Pulmonary artery endothelial cell (primary cell): Measurements from ENCODE around the gene CDC6. TPM values are rescaled to one million over a fixed set of nuclear protein-coding genes. Genes with fewer than 3 reads are reported as not detected.

ENCODE experiments used
- DNase-seq: peaks from one replicate; pipeline ENCODE4 v3.0.0-alpha.2; 2011; ENCODE audit warnings: low read depth, low spot score
- total RNA-seq: library from RNA; depleted of rRNA; stranded (reverse); fragments of >200 nt; gene quantifications from 2 replicates; pipeline ENCODE4 v1.2.3, GENCODE V29; 2014

Gene CDC6
- total RNA-seq, 1 donor from 2014 or later = 25.5 TPM

DNA sequence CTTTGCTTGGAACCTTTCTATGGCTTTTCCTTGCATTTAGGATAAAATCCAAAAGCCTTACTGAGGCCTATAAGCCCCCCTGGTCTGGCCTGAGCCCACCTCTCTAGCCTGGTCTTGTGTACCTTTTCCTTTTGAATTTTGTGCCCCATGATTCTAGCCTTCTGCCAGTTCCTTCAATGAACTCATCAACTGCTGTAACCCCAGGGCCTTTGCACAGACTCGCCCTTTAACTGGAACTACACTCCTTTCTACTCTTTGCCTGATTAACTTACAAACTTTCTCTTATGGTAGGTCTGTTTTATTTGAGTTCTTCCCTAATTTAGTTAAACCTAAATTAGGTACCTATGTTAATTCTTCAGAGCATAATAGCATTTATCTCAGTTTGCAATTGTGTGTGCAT lies 52.6 kb downstream of the CDC6 start:
- no peak for DNase-seq

DNA sequence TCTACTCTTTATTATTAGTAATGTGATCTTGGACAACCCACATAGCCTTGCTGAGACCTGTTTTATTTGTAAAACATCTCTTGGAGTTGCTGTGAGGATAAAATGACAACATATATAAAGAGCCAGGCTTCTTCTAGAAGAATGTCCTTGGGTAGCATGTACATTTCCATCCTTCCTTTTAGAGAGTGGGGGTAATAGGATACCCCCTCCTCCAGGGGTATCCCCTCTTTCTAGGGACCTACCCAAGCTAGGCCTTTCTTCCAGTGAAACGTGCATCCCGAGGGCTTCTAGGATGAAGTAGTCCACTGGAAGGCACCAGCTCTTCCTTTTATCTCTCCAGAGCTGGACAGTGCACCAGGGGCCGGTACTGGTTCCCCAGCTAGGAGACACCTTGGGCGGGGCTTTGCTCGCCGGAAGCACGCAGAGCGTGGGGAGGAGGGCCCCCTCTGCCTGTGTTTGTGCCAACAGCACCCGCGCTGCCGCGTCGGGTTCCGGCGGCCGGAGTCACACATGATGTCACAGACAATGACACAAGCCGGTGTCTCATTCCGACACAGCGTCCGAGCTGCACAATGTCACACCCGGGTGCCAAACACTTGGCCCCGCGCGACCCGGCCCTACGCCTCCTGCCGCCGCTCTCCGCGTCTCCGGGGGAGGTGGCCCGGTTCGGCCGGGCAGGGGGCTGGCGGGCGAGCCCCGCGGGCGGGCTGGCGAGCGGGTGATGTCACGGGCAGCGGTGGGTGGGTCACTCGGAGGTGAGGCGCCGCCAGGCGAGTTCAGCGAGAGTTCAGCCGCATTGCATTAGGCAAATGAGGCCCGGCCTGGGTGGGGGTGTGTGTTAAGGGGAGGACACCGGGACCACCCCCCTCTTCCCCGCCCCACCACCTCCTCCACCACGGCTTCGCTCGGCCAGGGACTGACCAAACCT lies 53.5 kb downstream of the CDC6 start:
- no peak for DNase-seq

DNA sequence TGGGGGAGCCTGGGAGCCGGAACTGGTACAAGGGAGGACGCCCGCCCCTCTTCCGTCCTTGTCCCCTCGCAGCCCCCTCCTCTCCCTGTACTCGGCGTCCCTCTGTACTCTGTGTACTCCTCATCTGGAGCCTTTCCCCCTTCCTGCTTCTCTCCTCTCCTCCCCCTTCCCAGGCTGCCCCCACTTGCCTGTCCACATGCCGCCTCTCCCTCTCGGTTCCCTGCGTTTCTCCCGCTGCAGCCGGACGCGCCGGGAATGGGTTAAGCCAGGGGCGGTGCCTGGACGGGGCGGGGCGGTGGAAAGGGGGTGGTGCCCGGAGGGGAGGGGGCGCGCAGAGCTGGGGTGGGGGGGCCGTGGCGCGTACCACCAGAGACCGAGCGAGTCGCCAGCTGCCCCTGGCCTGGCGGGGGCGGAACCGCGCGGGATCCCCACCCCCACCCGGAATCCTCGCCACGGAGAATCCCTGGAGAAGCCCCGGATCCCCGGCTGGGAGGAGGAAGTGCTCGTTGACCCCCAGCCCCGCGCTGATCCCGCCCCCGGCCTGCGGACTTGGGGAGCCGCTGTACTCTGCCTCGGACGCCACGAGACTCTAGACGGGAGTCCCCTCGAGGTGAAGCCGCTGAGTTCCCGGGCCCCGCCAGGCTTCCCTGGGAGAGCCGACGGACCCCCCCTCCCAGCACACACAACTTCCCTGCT lies 54.3 kb downstream of the CDC6 start:
- no peak for DNase-seq

DNA sequence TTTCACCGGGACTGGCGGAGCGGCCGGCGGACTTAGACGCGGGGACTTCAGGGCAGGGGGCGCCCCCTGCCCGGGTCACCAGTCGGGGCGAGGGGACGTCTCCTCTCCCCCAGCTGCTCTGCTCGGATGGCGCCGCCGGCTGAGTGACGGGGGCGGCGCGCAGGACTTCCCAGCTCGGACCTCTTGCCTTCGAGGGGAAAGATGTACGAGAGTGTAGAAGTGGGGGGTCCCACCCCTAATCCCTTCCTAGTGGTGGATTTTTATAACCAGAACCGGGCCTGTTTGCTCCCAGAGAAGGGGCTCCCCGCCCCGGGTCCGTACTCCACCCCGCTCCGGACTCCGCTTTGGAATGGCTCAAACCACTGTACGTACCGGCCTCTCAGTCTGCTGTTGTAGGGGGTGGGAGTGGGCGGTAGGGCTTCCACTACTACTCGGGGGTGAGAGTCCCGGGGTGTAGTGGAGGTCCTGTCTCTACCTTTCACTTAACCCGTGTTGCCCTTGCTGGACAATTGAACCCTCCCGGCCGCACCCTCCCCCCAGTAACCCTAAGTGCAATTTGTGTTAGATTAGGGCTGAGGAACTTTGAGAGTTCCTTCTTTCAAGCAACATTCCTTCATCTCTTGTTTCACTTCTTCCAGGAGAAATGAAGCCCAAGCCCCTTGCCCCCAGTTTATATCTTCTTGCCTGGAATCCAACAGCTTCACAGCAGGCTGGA lies 55.0 kb downstream of the CDC6 start:
- DNase-seq = no peak

DNA sequence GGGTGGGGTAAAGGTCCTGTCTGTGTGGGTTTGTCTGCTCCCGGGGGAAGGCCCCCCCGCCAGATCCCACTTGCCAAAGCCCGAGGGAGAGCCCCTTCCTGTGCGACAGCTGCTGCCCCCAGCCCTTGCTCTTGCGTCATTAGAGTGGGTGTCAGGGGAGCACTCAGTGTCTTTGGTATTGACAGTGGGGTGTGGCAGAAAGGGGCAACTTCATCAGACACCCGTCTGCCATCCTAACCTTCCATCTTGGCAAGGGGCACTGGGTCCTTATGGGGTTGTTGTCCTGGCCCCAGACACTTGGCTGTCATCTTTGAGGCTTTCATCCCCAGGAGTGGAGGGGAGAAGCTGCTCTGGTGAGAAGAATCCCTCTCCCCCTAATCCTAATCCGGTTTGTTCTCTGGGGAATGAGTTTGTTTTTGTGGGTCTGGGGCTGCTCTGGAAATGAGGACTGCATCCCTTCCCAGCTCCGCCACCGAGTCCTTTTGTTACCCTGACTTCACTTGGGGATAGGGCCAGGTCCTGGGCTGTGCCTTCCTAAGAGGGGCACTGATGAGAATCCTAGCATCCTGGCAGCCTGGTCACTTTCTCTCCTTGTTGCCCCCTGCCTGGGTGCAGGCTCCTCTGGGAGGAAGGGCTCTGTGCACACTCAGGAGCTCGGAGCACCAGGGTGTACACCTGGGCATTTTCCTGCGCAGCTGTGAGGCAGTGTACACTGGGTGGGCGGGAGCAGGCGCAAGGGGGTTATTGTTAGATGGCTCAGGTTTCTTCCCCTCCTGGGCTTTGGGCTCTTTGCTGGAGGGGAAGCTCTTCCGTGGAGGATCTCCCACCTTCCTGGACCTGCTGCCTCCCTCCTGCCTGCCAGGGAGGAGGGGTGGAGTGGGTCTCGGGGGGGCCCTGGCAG lies 55.8 kb downstream of the CDC6 start:
- no peak for DNase-seq

DNA sequence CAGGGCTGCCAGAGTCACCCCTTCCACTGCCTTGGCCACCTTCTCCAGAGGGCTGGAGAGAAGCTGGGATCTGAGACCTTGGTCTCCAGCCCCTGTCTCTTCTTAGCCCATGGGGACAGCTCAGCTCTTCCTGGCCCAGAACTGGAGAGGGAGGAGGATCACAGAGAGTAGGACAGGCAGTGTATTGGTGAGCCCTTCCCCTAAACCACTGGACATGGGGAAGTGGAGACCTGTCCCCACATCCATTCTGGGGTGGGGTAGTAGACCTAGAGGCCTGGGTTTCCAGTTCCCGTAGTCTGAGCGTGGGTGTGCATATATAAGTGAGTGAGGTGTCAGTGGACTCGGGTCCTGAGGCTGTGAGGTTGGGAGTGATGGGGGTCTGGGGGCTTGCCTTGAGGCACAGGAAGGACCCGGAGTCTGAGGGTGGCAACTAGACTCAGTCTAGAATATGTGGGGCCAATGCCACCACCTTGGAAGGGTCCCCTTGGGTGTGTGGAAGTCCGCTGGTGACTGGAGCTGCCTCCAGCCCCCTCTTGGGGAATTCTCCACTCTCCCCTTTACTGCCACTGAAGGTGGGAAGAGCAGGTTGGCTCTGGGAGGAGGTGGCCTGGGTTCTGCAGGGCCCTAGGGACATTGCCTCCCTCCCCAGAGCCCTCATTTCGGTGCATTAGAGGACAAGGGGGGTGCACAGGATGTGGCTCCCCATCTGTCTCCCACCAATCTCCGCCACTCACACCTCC lies 56.9 kb downstream of the CDC6 start:
- DNase-seq = no peak

DNA sequence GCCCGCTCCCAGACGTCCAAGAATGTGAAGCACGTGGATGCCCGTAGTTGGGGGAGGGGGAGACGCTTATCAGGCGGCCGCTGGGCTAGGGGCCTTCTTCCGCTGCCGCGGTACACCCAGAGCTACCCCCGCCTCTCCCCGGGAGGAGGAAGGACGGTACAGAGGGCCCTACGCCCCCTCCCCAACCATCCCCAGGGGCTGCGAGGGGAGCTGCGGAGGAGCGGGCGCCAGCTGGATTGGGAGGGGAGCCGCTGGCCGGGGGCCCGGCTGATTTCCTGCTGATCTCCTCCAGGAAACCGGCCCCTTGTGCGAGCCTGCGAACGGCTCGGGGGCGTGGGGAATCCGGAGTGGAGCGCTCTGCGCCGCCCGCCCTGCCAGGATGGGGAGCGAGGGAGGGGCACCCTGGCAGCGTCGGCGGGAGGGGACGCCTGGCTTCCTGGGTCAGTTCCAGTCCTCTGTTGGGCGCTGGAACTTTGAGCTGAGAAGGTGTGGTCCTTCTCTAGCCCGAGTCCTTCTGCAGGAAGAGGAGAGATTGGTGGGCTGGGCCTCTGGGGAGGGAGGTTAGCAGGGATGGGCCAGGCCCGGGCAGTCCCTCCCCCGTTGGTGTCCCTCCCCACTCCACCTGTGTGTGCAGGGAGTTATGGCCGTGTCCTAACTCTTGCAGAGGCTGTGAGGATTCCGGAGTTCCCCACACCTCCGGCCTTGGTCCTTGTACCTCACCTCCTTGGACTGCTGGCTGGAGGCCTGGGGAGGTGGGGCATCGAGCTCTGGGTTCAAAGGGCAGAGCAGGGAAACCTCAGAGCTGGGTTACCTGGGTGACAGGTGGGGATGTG lies 57.7 kb downstream of the CDC6 start:
- no peak for DNase-seq

DNA sequence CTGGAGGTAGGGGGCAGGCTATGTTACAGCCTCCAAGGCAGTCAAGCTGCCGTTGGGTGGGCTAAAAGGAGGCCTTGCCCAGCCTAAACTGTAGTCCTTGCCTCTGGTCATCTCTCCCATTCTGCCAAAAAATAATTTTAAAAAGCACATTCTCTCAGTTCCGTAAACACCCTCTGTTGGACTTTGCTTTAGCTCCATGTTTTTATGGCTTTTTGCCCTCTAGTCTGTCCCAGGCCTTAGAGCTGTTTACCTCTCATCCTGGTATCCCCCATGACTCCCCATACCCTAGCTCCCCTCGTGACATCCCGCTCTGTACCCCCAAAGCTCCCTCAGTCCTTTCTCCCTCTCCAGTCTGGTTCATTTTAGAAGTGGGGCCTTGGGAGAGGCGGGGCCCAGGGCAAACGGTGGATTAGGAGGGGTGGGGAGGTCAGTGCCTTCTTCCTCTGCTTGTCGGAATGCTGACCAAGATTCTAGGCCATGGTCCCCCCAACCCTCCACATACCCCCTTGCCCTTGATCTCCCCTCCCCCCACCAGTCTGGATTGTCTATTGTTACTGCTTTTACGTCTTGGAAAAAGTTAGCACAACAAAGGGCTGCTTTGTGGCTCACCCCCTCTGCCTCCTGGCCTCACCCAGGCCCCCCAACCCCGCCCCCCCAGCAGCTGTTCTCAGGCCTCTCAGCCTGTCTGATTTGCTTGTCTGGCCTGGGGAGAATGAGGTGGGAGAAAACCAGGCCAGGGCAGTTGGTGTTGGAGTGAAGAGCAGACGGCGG lies 58.5 kb downstream of the CDC6 start:
- no peak for DNase-seq

DNA sequence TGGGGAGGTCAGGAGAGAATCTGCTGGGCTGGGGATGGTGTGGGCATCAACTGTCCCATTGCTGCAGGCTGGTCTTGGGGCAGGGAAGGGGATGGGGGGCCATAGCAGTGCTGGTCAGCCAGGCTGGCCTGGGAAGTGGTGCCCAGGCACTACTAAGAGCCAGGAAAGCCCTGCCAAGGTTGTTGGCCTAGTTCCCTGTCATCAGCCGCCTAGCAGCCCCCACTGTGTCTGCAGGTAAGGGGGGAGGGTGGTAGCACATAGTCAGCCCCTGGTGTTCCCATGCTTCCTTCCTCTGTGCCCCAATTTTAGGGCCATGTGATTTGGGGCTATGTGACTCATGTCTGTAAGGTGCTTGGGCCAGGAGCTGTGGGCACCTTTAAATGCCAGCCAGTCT lies 59.1 kb downstream of the CDC6 start:
- no peak for DNase-seq

DNA sequence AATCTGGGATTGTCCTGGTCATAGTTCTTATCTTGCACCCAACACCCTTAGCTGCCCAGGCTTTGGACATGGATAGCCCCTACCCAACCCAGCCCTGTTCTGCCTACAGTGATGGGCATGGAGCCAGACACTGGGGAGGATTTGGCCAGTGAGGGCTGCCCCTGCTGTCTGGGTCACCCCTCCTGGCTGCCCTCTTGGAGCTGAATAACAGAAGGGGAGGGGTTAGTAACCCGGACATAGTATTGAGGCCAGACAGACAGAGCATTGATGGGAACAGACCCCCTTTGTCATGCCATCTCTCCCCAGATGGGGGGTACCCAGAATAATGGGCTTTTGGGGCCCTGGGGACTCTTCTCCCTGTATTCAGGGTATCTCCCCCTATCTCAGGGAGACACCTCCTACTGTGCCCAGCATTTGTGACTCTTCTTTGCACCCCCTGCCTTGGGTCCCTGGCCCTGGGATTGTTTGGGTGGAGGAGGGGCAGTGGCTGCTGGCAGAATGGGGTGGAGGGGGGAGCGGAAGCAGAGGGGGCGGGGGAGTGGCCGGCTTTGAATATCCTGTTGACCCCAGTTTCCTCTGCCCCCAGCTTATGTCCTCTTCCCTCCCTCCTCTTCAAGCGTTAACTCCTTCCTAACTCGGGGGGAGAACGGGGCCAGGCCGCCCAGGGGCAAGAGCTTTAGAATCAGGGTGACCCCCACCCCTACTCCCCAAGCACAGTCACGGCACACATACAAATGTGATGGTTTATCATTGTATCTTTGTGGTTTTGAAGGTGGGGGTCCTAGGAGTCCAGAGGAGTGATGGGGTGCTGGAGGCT lies 59.8 kb downstream of the CDC6 start:
- no peak for DNase-seq

DNA sequence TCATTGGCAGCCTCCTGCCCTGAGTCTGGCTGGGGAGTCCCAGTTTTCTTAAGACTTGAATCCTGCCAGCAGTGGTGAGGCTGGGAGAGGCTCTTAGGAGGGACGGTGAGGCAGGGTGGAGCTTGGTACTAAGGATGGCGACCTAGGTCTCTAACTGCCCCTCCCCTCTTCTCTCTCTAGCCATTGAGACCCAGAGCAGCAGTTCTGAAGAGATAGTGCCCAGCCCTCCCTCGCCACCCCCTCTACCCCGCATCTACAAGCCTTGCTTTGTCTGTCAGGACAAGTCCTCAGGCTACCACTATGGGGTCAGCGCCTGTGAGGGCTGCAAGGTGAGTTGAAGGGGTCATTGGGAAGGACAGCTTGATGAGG lies 60.4 kb downstream of the CDC6 start:
- no peak for DNase-seq

DNA sequence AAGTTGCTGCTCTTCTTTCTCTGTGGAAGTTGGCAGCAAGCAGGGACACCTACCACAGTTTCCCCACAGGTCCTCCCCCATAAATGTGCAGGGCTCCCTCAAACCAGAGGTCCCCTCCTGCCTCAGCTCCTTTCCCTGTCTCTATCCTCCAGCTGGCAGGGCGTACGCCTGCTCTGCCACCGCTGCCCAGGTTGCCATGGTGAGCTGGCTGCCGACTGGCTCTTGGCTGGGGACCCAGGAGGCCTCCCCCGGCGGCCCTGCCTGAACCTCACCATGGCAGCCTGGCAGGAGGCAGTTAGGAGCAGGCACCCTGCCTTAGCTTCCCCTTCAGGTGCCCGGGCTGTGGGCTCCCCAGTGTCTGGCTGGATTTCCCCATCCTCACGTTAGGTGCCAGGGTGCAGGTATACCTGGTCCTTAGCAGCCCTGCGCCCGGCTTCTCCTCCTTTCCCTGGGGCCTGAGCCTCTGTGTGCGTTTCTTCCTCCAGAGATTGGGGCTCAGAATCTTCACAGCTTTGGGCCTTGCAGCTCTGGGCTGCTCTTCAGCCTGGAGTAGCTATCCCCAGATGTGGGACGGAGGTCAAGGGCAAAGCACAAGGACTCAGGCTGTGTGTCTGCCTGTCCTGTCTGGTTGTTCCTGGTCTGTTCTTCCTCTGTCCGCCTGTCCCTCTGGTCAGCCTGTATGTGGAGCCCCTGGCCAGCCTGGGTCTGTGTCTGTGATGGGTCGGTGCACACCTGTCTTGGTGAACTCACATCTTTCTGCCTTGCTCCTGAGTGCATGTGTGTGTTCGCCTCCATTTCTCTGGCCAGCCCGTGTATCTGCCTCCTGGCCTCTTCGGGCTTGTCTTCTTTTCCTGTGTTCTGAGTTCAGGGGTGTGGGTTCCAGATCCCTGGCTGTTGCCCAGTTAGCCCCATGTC lies 61.1 kb downstream of the CDC6 start:
- DNase-seq = no peak

DNA sequence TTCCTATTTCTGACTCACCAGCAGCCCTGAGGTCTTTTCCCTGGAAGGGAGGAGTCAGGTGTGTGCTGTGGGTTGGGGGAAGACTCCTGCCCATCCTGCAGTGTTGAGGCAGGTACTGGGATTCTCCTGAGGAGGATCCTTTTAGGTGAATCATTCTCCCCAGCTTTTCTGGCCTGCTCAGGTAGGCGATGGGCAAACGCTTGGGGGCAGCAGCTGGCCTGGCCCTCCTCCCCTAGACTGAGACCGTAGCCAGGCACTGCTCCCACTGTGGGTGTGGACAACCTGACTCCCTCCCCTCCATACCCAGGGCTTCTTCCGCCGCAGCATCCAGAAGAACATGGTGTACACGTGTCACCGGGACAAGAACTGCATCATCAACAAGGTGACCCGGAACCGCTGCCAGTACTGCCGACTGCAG lies 61.8 kb downstream of the CDC6 start:
- DNase-seq = no peak

DNA sequence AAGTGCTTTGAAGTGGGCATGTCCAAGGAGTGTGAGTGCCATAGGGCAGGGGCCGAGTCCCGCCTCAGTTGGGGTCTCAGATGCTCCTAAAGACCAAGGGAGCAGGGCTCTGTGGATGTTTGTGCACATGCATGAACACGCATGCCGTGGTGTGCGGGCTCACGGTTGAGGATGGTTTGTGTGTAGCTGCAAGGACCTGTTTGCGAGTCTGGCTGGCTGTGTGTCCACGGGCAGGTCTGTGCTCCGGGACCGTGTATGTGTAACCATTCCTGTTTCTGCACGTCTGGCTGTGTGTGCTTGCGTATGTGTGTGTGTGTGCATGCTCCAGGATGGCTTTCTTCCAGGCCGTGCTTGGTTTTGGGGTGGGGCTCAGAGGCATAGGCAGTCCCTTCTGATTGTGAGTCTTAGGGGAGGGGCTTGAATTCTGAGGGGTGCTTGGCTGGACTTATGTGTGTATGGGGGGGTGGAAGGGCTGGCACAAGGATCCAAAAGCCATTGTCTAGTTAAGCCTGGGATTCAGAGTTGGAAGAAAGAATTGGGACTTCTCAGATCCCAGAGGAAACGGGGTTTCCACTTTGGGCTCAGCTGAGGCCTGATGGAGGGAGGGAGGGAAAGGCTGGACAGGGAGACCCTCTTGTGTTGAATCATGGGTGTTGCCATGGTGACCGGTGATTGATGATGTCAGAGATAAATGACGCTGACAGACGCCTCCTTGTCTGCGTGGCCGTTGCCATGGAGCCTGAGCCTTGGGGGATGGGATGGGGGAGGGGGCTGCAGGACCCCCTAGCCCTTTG lies 62.4 kb downstream of the CDC6 start:
- no peak for DNase-seq

DNA sequence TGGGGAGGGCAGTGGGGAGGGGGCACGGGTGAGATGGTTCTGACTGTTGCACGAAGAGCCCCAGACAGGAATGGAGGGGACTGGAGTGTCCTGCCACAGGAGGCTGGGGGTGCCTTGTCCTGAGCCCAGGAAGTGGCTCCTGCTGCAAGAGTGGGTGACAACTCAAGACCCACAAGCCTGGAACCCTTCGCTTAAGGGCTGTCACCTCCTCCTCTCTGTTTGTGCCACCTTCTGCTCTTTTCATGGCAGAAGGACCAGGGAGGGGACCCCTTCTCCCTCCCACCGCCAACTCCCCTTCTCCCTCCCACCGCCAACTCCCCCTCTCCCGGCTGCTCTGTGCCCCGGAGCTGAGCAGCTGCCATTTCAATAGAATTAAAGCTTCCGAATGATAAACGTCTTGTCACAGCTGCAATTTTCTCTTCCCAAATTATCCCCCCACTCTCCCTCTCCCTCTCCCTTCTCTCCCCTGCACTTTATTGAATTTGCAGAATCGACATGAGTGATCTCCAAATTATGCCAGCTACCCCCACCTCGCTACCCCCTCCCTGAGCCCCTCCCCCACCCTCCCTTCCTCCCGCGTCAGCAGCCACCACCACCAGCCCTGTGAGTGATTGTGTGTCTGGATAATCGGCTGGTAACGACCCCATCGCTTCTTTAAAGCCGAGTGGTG lies 63.1 kb downstream of the CDC6 start:
- DNase-seq = no peak
